Psoas muscle (tissue), 8 donors: Measurements from ENCODE around the gene SCN1A. TPM values are rescaled to one million over a fixed set of nuclear protein-coding genes. Genes with fewer than 3 reads are reported as not detected.

ENCODE experiments used
- ATAC-seq, 4 donors: fragments of 200-7000 bp; cut with Tn5 transposase; one replicate each; pipeline ENCODE4 v1.9.1; 2020; ENCODE audit warnings: moderate library complexity in 3 of 4, mild to moderate bottlenecking in 2 of 4
- DNase-seq, 2 donors: peaks; one replicate each; pipeline ENCODE4 v3.0.0-alpha.2; 2020
- H3K27ac ChIP-seq: fragments of 200-600 bp; one replicate; pipeline ENCODE4 v1.8.0; 2022
- H3K27me3 ChIP-seq, 3 donors: fragments of 200-600 bp in 1 of 3; one replicate each; pipeline versions ENCODE4 v1.6.1 to v1.8.0; 2013 to 2022; ENCODE audit warnings: low read length in 2 of 3, mild to moderate bottlenecking in 2 of 3, moderate library complexity in 1 of 3; ENCODE audit not compliant: insufficient read depth in 3 of 3
- H3K36me3 ChIP-seq, 2 donors: fragments of 200-600 bp in 1 of 2; one replicate each; pipeline versions ENCODE4 v1.6.1 to v1.8.0; 2013 to 2022; ENCODE audit warnings: low read depth in 1 of 2, mild to moderate bottlenecking in 1 of 2, moderate library complexity in 1 of 2; ENCODE audit not compliant: insufficient read depth in 1 of 2
- H3K4me1 ChIP-seq: fragments of 200-600 bp; one replicate; pipeline ENCODE4 v1.8.0; 2022
- H3K4me3 ChIP-seq: fragments of 200-600 bp; one replicate; pipeline ENCODE4 v1.8.0; 2022; ENCODE audit warnings: mild to moderate bottlenecking
- H3K9me3 ChIP-seq: fragments of 200-600 bp; one replicate; pipeline ENCODE4 v1.8.0; 2022
- WGBS, 3 donors: extraction: QIAGEN DNeasy Blood & Tissue Kit; methylation state at CpG; one replicate each; pipeline versions ENCODE4 v1.1.6 to v1.1.7; 2013; 5-methylcytosine and 5-hydroxymethylcytosine counted together
- intact Hi-C, 2 donors: fragments of 100-400 bp; cut with DNase I; formaldehyde crosslinking; loops; one replicate each; pipeline versions ENCODE4 v1.11.0 to v1.14.2; 2022
- polyA plus RNA-seq, 3 donors: library from polyadenylated mRNA; stranded (reverse); fragments of 200-250 nt; gene quantifications; one replicate each; pipeline ENCODE4 v1.2.3, GENCODE V29; 2013
- total RNA-seq, 4 donors: library from RNA; stranded (reverse); fragmentation: NEBNext Ultra II Directional in 2 of 4; extraction: Animal tissue kit (Norgen Biotek cat#: 25700) in 2 of 4; gene quantifications; one replicate each; pipeline versions ENCODE4 v1.2.1 to v1.2.4, GENCODE V29; 2021 to 2023
- TF ChIP-seq, protein P1 (sequence below): fragments of 200-600 bp; IDR thresholded peaks from one replicate; pipeline ENCODE4 v1.8.0; 2022; ENCODE audit warnings: antibody characterized with exemption
- donor health status: healthy with polysubstance abuse.
- donor health status: DM: no; HTN: no; CAD: no; lungs with moderate emphysema.
- donor health status: Bipolar disorder and iron deficiency.
- donor health status: healthy.
- donor health status: DM: yes; HTN: yes; CAD: no.
- donor health status: DM: no; HTN: no; CAD: no.
- donor health status: DM: no; HTN: no; CAD: no.
- donor health status: DM: yes; HTN: yes; CAD: no.

Gene SCN1A
- total and polyA plus RNA-seq, 7 donors: 0.01 TPM; not detected in 6

DNA sequence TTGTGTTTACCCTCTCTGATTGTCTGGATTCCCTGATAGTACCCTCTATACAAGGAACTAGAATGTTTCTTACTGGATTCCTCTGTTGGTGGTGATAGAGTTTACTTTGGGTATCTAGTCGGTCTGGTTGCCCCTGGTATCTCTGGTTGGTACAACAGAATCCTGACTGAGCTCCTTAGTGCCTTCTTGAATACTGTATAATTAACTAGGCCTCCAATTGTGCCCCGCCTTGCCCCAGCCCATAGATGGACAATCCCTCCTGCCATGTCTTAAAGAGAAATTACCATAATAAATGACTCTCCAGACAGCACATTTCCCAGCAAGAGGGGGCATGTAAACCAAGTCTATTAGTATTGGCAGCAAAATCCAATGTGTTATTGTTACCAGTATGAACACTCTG is 2.3 kb downstream of the SCN1A start:
- no peaks in the 10 kb centered on the region for H3K36me3 ChIP-seq
- no peak overlapping the region for H3K4me3 ChIP-seq
- no peaks in the 10 kb centered on the region for H3K9me3 ChIP-seq
- no peaks in the 10 kb centered on the region for H3K4me1 ChIP-seq
- DNase-seq (no peak), ATAC-seq (no peak)
- no peaks in the 10 kb centered on the region for H3K27me3 ChIP-seq
- intact Hi-C loops: loop anchor here (5.0 kb wide), 1 partner anchor 68 kb away; no protein-coding TSS in a partner anchor
- H3K27ac ChIP-seq: no peak overlapping the region
- WGBS, 3 donors: 80 to 85% (median 83%) methylated on average over 2 of the region's 2 CpGs
- TF ChIP-seq, protein P1, sequence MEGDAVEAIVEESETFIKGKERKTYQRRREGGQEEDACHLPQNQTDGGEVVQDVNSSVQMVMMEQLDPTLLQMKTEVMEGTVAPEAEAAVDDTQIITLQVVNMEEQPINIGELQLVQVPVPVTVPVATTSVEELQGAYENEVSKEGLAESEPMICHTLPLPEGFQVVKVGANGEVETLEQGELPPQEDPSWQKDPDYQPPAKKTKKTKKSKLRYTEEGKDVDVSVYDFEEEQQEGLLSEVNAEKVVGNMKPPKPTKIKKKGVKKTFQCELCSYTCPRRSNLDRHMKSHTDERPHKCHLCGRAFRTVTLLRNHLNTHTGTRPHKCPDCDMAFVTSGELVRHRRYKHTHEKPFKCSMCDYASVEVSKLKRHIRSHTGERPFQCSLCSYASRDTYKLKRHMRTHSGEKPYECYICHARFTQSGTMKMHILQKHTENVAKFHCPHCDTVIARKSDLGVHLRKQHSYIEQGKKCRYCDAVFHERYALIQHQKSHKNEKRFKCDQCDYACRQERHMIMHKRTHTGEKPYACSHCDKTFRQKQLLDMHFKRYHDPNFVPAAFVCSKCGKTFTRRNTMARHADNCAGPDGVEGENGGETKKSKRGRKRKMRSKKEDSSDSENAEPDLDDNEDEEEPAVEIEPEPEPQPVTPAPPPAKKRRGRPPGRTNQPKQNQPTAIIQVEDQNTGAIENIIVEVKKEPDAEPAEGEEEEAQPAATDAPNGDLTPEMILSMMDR: no peak

DNA sequence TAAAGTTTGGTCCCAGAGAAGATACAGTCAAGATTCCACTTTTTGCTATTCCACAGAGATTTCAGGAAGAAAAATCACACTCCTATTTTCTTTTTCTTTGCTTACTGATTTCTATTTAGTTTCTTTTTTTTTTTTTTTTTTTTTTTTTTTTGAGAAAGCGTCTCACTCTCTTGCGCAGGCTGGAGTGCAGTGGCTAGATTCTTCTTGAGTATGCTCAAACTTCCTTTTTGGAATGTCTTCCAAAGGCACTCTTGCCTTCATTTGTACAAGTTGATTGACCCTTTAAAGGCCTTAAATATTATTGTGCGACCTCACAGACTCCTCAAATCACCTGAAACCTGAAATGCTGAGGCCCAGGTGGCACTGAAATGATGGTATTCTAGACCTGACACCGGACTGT is 9.6 kb downstream of the SCN1A start:
- Histone ChIP-seq H3K4me1 (no peaks in the 10 kb centered on the region), H3K27me3 (no peaks in the 10 kb centered on the region), H3K9me3 (no peaks in the 10 kb centered on the region), H3K36me3 (no peaks in the 10 kb centered on the region), H3K4me3 (no peak overlapping the region), H3K27ac (no peak overlapping the region)
- intact Hi-C loops: no loop called here
- ATAC-seq: no peak
- 75 to 88% (median 83%) methylated on average over 4 of the region's 4 CpGs for WGBS, 3 donors
- DNase-seq: no peak
- TF ChIP-seq, protein P1: no peak

DNA sequence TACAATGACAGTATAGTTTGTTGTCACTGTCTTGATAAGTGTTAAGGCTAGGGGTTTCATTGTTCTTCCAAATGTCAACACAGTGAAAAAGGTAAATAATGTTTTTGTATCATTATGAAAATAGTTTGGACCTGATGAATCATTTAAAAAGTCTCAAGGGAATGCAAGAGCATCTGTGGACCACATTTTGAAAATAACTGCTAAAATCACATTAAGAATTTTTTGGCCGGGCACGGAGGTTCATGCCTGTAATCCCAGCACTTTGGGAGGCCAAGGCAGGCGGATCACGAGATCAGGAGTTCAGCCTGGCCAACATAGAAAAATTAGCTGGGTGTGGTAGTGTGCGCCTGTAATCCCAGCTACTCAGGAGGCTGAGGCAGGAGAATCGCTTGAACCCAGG is 10.3 kb downstream of the SCN1A start:
- WGBS, 3 donors: 46 to 65% (median 61%) methylated on average over 6 of the region's 6 CpGs
- Histone ChIP-seq H3K9me3 (no peaks in the 10 kb centered on the region), H3K27me3 (no peaks in the 10 kb centered on the region), H3K4me3 (no peak overlapping the region), H3K36me3 (no peaks in the 10 kb centered on the region), H3K27ac (no peak overlapping the region), H3K4me1 (no peaks in the 10 kb centered on the region)
- no peak for ATAC-seq
- TF ChIP-seq, protein P1: no peak
- intact Hi-C loops: no loop called here
- no peak for DNase-seq

DNA sequence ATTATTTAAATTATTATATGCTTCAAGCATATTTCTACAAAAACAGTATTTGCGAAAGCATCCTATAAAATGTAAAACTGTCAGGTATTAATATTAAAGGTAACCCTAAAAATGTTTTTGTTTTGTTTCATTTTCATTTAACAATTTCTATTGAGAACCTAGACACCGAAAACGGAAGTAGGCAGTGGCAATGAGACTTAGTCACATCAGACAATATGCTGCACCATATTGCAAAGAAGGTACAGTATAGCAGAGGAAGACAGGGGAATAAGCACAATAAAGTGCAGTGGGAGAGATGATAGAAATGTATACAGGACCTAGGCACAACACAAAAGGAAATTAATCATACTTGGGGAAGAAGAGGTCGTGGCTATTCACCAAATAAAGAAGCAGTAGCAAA is 12.2 kb downstream of the SCN1A start:
- Histone ChIP-seq H3K4me1 (no peaks in the 10 kb centered on the region), H3K9me3 (no peaks in the 10 kb centered on the region), H3K36me3 (no peaks in the 10 kb centered on the region), H3K27ac (no peak overlapping the region), H3K4me3 (no peak overlapping the region), H3K27me3 (no peaks in the 10 kb centered on the region)
- DNase-seq (no peak), ATAC-seq (no peak)
- TF ChIP-seq, protein P1: no peak
- 78 to 83% (median 81%) methylated on average over 4 of the region's 4 CpGs for WGBS, 3 donors
- intact Hi-C loops: no loop called here

DNA sequence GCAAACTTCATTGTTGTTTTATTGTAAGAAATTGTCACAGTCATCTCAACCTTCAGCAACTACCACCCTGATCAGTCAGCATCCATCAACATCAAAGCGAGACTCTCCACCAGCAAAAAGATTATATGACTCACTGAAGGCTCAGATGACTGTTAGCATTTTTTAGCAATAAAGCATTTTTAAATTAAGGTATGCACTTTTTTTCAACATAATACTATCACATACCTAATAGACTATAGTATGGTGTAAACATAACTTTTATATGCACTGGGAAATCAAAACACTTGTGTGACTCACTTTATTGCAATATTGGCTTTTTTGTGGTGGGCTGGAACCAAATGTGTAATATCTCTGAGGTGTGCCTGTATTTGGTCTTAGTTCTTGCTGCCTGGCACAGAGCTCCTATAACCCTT is 15.6 kb downstream of the SCN1A start:
- no peaks in the 10 kb centered on the region for H3K36me3 ChIP-seq
- no peak for DNase-seq
- H3K9me3 ChIP-seq: no peaks in the 10 kb centered on the region
- no peak overlapping the region for H3K4me3 ChIP-seq
- no peaks in the 10 kb centered on the region for H3K4me1 ChIP-seq
- TF ChIP-seq, protein P1: no peak
- WGBS, 3 donors: 83 to 93% (median 89%) methylated on average over 1 of the region's 1 CpG
- ATAC-seq: no peak
- intact Hi-C loops: no loop called here
- H3K27me3 ChIP-seq: no peaks in the 10 kb centered on the region
- H3K27ac ChIP-seq: no peak overlapping the region
